Right ventricle myocardium inferior (tissue), 1 donor: ENCODE data around the gene RGS5. TPM values are rescaled to one million over a fixed set of nuclear protein-coding genes. Genes with fewer than 3 reads are reported as not detected.

Experiments
- ATAC-seq: fragments of 200-7000 bp; cut with Tn5 transposase; one replicate; pipeline ENCODE4 v1.9.1; 2020; ENCODE audit warnings: mild to moderate bottlenecking, moderate library complexity
- DNase-seq: peaks from one replicate; pipeline ENCODE4 v3.0.0; 2021; ENCODE audit errors: missing footprints
- intact Hi-C: fragments of 100-400 bp; cut with DNase I; formaldehyde crosslinking; loops from one replicate; pipeline ENCODE4 v1.11.0; 2022
- total RNA-seq: library from RNA; stranded (reverse); fragmentation: NEBNext Ultra II Directional; extraction: Animal tissue kit (Norgen Biotek cat#: 25700); gene quantifications from one replicate; pipeline ENCODE4 v1.2.1, GENCODE V29; 2021
- donor health status: DM: no; HTN: yes; CAD: no; lungs with severe emphysema.

The RGS5 gene
- total RNA-seq, 1 donor from 2014 or later, result 246 TPM

DNA sequence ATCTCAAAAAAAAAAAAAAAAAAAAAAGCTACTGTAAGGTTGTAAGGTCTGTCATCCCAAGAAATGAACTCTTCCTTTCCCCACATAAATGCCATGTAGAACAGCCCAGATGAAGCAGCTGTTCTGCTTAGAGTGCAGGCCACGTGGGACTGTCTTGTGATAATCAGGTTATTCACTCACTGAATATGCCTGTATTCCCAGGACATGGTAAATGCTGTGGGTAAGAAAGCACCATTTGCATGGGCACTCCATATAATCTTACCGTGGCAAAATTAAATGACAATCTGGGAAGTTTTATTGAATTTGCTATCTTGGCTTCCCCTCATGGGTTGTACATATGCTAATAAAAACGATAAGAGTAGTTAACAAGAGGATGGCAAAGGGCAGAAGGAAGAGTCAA is 13.8 kb downstream of the RGS5 start:
- no peak for ATAC-seq
- intact Hi-C loops, result no loop called here
- DNase-seq, result no peak

GRCh38 chr1:163187849-163188248 is 14.9 kb downstream of the RGS5 start:
- intact Hi-C loops, result no loop called here
- no peak for ATAC-seq

GRCh38 chr1:163186862-163187261 is 15.9 kb downstream of the RGS5 start:
- ATAC-seq, result no peak
- intact Hi-C loops, result no loop called here
- DNase-seq, result no peak

More at GRCh38 chr1:163187849-163188248, 14.9 kb downstream of the RGS5 start:
- DNase-seq, result no peak

DNA sequence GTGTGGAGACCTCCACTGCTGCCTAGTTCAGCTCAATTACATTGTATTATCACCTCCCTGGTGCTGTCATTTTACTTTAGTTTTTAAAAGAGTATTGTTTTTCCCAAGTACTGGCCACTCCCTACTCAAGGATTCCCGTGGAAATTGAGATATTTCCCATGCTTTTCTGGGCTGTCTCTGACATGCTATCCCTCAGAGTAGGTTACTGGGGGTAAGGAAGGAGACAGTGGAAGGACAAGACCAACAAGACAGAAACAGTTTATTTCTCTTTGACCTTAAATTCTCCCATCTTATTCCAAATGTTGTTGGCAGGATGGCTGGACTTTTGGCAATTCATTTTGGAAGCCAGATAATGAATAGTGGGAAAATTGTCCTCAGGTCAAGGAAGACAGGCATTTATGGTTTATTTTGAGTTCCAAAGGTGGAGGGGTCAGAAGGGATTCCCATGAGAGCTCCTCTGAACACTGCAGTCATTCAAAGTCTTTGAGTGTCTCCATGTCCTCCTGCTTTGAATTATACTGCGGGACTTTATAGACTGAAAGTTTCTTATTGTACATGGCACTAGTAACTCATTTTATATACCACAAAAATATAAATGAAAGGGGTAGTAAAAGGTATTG is 20.3 kb downstream of the RGS5 start:
- no peak for DNase-seq
- intact Hi-C loops, result no loop called here

DNA sequence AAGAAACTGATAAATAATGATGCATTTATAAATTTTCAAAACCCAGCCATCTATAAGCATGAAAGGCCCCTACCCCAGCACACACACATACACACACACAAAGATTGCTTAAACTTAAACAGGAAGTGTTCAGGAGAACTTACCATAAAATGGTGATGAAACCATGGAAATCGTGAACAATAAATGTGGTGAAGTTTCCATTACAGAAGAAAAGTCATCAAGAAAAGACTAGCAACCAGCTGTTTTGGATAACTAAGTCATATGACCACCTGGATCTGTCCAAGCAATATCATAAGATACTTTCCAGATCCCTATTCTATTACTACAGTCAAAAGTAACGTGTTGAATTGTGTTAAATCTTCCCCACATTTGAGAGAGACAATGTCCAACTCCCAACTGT is 24.1 kb downstream of the RGS5 start:
- intact Hi-C loops, result no loop called here
- DNase-seq (no peak), ATAC-seq (no peak)

More for the DNA sequence above, 20.3 kb downstream of the RGS5 start:
- ATAC-seq, result peak; percentile 52

DNA sequence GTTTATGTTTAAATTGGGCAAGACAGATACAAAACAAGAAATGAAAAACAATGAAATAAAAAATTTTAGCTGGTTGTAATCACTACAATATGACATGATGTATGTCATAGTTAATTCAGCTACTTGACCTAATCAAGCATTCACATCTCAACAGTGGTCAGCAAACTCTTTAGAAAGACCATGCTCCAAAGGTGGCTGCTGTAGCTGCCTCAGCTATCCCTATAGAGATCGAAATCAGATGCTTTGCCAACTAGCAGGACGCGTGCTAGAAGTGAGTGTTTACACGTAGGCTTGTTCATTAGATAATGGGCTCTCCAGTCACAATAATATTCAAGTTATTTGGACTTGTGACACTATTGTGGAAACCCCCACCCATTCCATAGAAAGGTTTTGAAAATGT is 25.9 kb downstream of the RGS5 start:
- ATAC-seq (no peak), DNase-seq (no peak)
- intact Hi-C loops, result no loop called here

DNA sequence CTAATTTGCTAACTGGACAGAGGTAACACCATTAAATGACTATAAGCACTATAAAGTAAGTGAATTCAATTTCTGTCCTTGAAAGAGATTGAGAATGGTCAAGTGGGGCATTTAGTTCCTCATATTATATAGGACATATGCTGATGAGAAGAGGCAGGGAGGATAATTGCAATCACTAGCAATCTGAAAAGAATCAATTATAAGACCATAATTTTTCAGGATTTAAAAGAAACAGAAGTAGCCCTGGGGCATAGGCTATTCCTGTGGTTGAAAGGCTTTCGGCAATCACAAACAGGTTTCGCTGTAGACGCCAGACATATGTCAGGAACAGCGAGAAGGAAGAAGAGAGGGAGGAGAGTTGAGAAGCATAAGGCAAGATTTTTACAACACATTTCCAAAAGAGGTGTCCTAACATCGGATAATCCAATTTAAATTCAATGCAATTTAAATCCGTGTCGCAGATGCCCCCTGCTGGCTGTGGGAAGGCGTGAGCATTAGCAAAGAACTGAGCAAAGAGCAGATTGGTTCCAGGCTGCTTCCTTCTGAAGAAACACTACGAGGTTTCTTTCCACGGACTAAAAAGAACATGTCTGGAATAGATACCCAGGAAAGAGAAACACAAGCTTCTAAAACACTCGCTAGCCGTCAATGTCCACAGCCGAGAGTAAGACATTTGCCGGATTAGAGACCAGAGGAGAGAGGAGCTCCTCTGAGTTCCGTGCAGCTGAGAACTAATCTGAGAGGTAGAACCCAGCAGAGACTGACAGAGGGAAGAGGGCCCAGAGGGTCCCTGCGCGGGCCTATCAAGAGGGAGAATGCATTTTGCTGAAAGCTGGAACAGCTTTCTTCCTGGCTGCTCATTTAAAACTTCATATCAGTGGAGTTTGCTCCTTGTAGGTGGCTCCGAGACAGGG is 27.9 kb downstream of the RGS5 start:
- DNase-seq, result peak; percentile 83
- ATAC-seq, result peak; percentile 71
- intact Hi-C loops, result loop anchor here (1.0 to 5.0 kb wide), 3 partner anchors 102 to 327 kb away; no protein-coding TSS in a partner anchor

- DNase-seq, result no peak
- intact Hi-C loops, result loop anchor here (5.0 kb wide), 2 partner anchors 101 to 326 kb away; no protein-coding TSS in a partner anchor
- no peak for ATAC-seq
Measured at GRCh38 chr1:163173121-163173520, 29.6 kb downstream of the RGS5 start.

GRCh38 chr1:163172596-163172995 is 30.1 kb downstream of the RGS5 start:
- ATAC-seq, result no peak
- intact Hi-C loops, result loop anchor here (5.0 kb wide), 2 partner anchors 100 to 325 kb away; no protein-coding TSS in a partner anchor

DNA sequence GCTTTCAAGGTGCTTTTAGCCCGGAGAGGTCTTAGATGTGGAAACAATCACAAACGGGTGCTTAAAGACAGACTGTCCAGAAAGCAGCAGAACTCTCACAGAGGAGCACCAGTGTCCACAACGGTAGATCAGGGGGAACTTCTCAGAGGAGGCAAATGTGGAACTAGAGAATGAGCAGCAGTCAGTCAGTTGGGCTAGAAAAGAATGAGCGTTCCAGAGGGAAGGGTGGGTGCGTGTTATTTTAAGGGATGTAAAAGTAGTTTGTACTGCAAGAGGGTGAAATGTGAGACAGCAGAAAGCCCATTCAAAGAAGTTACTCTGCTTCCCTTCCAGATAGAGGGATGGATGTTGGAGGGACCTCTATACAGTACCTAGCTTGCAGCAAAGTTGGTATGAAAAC is 30.9 kb downstream of the RGS5 start:
- DNase-seq (no peak), ATAC-seq (no peak)
- intact Hi-C loops, result loop anchor here (5.0 kb wide), 2 partner anchors 100 to 325 kb away; no protein-coding TSS in a partner anchor

More at GRCh38 chr1:163172596-163172995, 30.1 kb downstream of the RGS5 start:
- no peak for DNase-seq

GRCh38 chr1:163170975-163171676 is 31.6 kb downstream of the RGS5 start:
- ATAC-seq (no peak), DNase-seq (no peak)
- intact Hi-C loops, result loop anchor here (5.0 kb wide), 2 partner anchors 99 to 324 kb away; no protein-coding TSS in a partner anchor

- DNase-seq, result no peak
- intact Hi-C loops, result loop anchor here (5.0 kb wide), 2 partner anchors 98 to 323 kb away; no protein-coding TSS in a partner anchor
- no peak for ATAC-seq
Measured at GRCh38 chr1:163170331-163170730, 32.4 kb downstream of the RGS5 start.

- intact Hi-C loops, result no loop called here
- ATAC-seq (no peak), DNase-seq (no peak)
Measured at GRCh38 chr1:163169553-163169952, 33.2 kb downstream of the RGS5 start.

DNA sequence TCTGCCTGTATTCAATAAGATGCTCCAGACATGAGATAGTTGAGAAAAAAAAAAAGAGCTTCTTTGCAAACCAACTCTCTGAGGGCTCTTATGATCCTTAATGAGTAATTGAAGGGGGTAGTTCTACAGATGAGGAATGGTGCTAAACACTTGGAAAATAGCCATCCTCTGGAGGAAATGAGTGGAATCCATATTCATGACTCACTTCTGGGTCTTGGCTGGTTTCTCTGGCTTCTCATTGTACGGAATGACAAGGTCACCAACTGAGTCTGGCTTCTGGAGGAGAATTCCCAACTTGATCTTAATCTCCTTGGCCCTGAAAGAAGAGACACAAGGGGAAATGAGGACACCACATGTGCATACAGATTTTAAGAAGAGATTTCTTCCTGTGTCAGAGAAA is 34.7 kb downstream of the RGS5 start:
- ATAC-seq, result peak; percentile 68
- no peak for DNase-seq
- intact Hi-C loops, result no loop called here

DNA sequence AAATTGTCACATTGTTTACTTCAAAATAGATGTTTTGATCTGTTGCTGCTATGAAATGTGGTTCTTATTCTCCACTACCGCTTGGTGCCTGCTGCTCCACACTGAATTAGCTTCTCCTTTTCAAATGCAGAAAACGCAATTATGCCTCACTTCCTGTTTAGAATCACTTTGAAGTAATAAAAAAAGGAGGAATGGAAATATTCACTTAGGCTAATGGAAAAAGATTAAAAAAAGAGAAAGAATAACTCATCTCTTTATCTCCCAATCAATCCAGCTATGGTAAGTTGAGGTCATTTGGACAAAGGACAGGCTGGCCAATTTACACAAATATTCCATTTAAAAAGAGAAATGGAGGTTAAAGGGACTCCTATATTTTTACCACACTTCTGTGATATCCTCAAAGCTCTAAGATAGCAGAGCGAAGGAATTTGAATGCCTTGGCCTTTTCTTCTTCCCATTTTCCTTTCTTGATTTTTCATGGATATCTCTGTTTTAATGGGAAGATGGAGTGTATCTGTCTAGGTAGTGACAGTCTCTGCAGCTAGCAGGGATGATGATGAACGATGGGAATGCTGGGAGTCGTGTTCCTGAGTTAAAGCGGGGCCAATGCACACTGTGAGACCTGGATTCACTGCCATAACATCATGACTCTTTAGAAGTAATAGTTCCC is 35.7 kb downstream of the RGS5 start:
- no peak for ATAC-seq
- DNase-seq, result no peak
- intact Hi-C loops, result no loop called here

GRCh38 chr1:163165119-163165518 is 37.6 kb downstream of the RGS5 start:
- no peak for DNase-seq
- intact Hi-C loops, result no loop called here
- no peak for ATAC-seq

GRCh38 chr1:163163881-163164582 is 38.7 kb downstream of the RGS5 start:
- ATAC-seq (no peak), DNase-seq (no peak)
- intact Hi-C loops, result no loop called here

- no peak for ATAC-seq
- intact Hi-C loops, result no loop called here
Measured at GRCh38 chr1:163163163-163163562, 39.6 kb downstream of the RGS5 start.

More at GRCh38 chr1:163163163-163163562, 39.6 kb downstream of the RGS5 start:
- no peak for DNase-seq
